Cardiac fibroblast (primary cell): ENCODE measurements around the gene MXI1.

Experiments used
- DNase-seq, 2 donors: peaks; one replicate each; pipeline versions ENCODE4 v3.0.0 to v3.0.0-alpha.2; 2010; ENCODE audit warnings: low read depth in 2 of 2
- H3K4me3 ChIP-seq, 2 donors: replicated peaks in 1 of 2; 1 replicate in 1 of 2; 2 replicates in 1 of 2; pipeline ENCODE4 v1.5.1; 2011; ENCODE audit warnings: low read depth in 2 of 2, low read length in 2 of 2, mild to moderate bottlenecking in 2 of 2, moderate library complexity in 1 of 2
- TF ChIP-seq, protein P1 (sequence below): IDR thresholded peaks from one replicate; pipeline ENCODE4 v1.5.1; 2011; ENCODE audit warnings: low read depth, mild to moderate bottlenecking, low read length, inconsistent platforms

Gene MXI1

DNA sequence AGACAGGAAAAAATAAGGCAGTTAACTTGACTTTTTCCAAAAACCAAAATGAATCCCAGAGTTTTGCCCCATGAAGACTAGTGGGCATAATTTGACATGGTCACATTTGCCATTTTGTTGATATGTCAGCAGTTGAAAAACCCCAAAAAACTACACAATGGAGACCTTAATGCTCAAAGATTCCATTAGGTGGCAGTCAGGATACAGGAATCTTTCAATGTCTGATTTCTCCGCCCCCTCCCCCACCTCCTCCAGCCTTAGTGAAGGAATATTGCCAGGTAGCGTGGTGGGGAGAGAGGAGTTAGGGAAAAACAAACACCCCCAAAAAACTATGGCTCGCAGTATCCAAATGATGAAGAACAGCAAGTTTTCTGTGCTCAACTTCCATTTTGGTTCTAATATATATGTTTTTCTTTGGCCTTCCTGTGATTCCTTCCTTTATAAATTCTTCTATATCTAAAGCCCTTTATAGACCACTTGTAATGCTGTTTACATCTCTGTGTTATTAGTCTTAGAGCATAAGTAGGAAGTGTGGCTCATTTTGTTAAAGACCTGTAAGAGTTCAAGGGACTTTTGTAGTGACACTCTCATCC lies 104.0 kb downstream of the MXI1 start:
- H3K4me3 ChIP-seq, result no peak overlapping the region
- TF ChIP-seq, protein P1, sequence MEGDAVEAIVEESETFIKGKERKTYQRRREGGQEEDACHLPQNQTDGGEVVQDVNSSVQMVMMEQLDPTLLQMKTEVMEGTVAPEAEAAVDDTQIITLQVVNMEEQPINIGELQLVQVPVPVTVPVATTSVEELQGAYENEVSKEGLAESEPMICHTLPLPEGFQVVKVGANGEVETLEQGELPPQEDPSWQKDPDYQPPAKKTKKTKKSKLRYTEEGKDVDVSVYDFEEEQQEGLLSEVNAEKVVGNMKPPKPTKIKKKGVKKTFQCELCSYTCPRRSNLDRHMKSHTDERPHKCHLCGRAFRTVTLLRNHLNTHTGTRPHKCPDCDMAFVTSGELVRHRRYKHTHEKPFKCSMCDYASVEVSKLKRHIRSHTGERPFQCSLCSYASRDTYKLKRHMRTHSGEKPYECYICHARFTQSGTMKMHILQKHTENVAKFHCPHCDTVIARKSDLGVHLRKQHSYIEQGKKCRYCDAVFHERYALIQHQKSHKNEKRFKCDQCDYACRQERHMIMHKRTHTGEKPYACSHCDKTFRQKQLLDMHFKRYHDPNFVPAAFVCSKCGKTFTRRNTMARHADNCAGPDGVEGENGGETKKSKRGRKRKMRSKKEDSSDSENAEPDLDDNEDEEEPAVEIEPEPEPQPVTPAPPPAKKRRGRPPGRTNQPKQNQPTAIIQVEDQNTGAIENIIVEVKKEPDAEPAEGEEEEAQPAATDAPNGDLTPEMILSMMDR, result peak; percentile 61
- DNase-seq, result peak; percentile 74 to 82

DNA sequence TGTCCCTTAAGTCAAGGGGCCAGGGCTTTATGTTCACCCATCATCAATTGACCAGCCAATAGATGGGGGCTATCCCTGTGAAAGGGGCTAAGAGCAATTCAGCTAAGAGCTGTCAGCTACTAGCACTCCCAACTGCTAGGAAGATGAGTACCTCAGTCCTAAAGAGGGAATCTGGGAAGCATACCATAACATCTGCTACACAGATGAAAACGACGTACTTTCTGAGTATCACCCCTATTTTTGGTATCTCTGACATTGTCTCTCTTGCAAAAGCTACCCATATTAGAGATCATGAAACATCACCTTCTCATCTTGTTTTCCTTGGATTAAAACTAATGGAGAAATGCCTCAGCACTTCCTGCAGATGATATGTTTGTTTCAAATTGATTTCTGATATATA lies 104.8 kb downstream of the MXI1 start:
- TF ChIP-seq, protein P1, result no peak
- H3K4me3 ChIP-seq, result no peak overlapping the region
- DNase-seq, result no peak

DNA sequence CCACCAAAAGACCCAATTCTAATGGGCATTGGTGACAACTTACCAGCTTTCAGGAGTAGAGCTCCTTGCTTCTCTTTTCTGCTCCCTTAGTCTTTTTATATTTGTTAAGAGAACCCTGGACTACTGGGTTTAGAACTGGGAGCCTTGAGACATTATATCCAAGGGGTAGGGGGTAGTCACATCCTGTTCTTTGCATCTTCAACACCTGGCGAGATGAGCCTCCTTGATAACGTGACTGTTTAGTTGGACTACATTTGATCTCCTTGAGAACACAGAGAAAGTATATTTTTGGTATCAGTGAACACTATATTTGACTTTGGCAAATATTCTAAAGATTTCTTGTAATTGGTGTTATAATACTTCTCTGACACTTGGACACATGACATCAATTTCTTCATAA lies 106.3 kb downstream of the MXI1 start:
- no peak for DNase-seq
- no peak overlapping the region for H3K4me3 ChIP-seq
- TF ChIP-seq, protein P1, result no peak

DNA sequence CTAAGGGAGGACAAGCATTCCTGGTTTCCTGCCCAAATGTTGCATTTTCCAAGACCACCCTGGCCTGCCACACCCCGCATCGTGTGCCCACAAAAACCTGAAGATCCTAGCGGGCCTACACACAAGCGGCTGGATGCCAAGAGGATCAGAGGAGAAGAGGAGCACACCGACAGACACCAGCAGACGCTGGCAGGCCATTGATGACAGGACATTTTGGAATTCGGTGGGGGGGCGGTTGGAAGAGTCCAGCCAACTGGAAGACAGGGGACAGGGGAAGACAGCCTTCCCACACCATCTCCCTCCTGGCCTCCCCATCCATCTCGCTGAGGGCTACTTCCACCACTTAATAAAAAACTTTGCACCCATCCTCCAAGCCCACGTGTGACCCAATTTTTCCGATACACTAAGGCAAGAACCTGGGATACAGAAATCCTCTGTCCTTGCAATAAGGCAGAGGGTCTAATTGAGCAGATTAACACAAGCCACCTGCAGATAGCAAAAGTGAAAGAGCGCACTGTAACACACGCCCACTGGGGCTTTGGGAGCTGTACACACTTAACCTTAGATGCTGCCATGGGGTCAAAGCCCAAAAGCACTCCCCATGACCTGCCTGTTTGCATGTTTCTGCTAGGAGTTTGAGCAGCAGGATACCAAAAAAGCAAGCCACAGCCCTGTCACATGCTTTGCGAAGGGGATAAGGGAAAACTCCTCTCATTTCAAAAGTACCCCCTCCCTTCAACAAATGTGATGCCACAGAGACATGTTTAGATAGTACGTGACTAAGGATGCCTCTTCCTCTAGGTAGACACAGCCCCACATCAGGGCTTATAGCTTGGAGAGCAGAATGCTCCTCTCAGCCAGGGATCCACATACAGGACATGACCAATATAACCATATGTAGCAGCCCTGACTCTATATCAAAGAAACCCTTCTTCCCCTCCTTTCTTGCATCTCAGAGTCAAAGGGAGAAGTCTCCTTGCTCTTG lies 110.8 kb downstream of the MXI1 start:
- no peak overlapping the region for H3K4me3 ChIP-seq
- DNase-seq, result no peak
- TF ChIP-seq, protein P1, result no peak

DNA sequence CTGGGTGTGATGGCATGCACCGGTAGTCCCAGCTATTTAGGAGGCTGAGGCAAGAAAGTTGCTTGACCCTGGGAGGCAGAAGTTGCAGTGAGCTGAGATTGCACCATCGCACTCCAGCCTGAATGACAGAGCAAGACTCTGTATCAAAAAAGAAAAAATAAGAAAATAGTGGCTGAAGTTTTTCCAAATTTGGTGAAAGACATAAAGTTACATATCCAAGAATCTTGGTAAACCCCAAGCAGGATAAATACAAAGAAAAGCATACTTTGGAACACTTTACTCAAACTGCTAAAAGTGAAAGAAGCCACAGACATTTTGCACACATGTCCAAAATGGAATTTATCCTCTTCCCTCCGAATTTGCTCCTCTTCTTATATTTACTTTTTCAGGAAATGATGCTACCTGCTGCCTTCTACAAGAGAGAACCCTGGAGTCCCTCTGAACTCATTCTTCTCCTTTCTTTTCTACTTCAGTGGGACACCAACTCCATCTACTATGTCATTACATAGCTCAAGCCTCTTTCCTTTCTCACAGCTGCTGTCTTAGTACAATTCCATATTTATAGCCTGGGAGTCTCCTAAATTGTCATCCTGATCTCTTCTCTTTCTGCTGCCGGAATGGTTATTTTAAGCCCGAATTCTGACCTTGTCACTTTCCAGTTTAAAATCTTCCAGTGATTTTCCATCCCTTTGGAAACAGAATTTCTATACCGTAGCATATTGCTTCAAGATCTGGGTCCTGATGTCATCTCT lies 114.6 kb downstream of the MXI1 start:
- TF ChIP-seq, protein P1, result no peak
- no peak for DNase-seq
- H3K4me3 ChIP-seq, result no peak overlapping the region

DNA sequence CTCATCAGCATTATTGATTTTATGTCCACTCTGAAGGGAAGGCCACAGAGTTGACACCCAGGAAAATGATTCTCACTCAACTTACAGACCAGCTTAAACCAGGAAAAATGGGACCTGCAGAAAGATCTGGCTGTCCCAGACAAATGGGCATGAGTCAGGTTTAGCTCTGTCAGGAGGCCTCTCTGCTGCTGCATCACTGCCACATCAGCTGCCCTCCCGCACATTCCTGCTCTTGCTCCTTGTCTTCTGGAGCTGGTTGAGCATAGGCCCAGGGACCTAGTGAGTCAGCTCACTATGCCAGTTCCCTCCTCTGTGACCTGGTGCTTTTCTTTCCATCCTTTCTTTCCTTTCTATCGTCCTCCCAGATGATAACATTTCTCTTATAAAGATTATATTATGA lies 116.1 kb downstream of the MXI1 start:
- TF ChIP-seq, protein P1, result no peak
- no peak overlapping the region for H3K4me3 ChIP-seq
- peak; percentile 76 to 95 for DNase-seq
